T-cell (primary cell): ENCODE results near the gene CC2D1B. TPM values are rescaled to one million over a fixed set of nuclear protein-coding genes. Genes with fewer than 3 reads are reported as not detected.
"Not testable (repeated sequence)": the region's sequence is repeated elsewhere in the genome, so short reads cannot be mapped to it uniquely, and the experiment has no call there.

ENCODE experiments used
- ATAC-seq, 4 experiments: fragments of 200-7000 bp in 3 of 4; fragments of 150-1000 bp in 1 of 4; cut with Tn5 transposase; replicated peaks in 1 of 4; 1 replicate in 3 of 4; 2 replicates in 1 of 4; pipeline ENCODE4 v1.10.0; 2021; ENCODE audit warnings: moderate library complexity in 3 of 4, mild to moderate bottlenecking in 2 of 4, moderate number of reproducible peaks in 1 of 4
- CTCF ChIA-PET, 2 donors: fragments of 300-600 bp; sonication (Branson Sonifier 250); formaldehyde crosslinking; loops; one replicate each; lab custom pipeline; 2022; ENCODE audit warnings: antibody characterized with exemption in 2 of 2; lab: Charles Lee
- POLR2A ChIA-PET, 2 donors: fragments of 300-600 bp; sonication (Branson Sonifier 250); formaldehyde crosslinking; loops; one replicate each; lab custom pipeline; 2022; ENCODE audit warnings: antibody characterized with exemption in 2 of 2; lab: Charles Lee
- DNase-seq, 35 experiments: peaks; one replicate each; pipeline versions ENCODE4 v3.0.0 to v3.0.0-alpha.2; 2013 to 2023
- H3K27ac ChIP-seq: one replicate; pipeline ENCODE4 v1.5.1; 2013; ENCODE audit warnings: low read length
- H3K27me3 ChIP-seq, 2 experiments: replicated peaks in 1 of 2; 1 replicate in 1 of 2; 2 replicates in 1 of 2; pipeline versions ENCODE4 v1.6.1 to v1.7.0; 2013; ENCODE audit warnings: low read length in 1 of 2, mixed read lengths in 1 of 2; ENCODE audit not compliant: control insufficient read depth in 2 of 2, insufficient read depth in 2 of 2; ENCODE audit errors: extremely low read depth in 1 of 2
- H3K36me3 ChIP-seq, 2 donors: 1 replicate in 1 of 2; 2 replicates in 1 of 2; pipeline versions ENCODE4 v1.6.1 to v1.7.0; 2013; ENCODE audit warnings: low read length in 1 of 2; ENCODE audit not compliant: control insufficient read depth in 2 of 2, insufficient read depth in 1 of 2; ENCODE audit errors: extremely low read depth in 1 of 2
- H3K4me1 ChIP-seq, 2 experiments: 1 replicate in 1 of 2; 2 replicates in 1 of 2; pipeline versions ENCODE4 v1.6.1 to v1.7.0; 2013; ENCODE audit warnings: low read length in 2 of 2, mixed read lengths in 1 of 2; ENCODE audit not compliant: insufficient read depth in 2 of 2, control insufficient read depth in 1 of 2; ENCODE audit errors: extremely low read depth in 1 of 2
- H3K4me3 ChIP-seq, 2 donors: 1 replicate in 1 of 2; 2 replicates in 1 of 2; pipeline versions ENCODE4 v1.5.1 to v1.7.0; 2013; ENCODE audit warnings: mild to moderate bottlenecking in 2 of 2, low read length in 1 of 2, moderate library complexity in 1 of 2; ENCODE audit not compliant: control insufficient read depth in 1 of 2; ENCODE audit errors: extremely low read depth in 1 of 2
- H3K9me3 ChIP-seq: 2 replicates; pipeline ENCODE4 v1.7.0; 2013
- H3K27ac Mint-ChIP-seq, 2 donors: one replicate each; pipeline ENCODE4 v1.8.0; 2020 to 2021; ENCODE audit warnings: mild to moderate bottlenecking in 2 of 2, mixed read lengths in 2 of 2
- H3K27me3 Mint-ChIP-seq, 2 donors: one replicate each; pipeline ENCODE4 v1.8.0; 2021 to 2022; ENCODE audit warnings: mixed read lengths in 2 of 2
- H3K36me3 Mint-ChIP-seq: one replicate; pipeline ENCODE4 v1.8.0; 2021; ENCODE audit warnings: mixed read lengths
- H3K4me1 Mint-ChIP-seq, 3 donors: one replicate each; pipeline ENCODE4 v1.8.0; 2020 to 2022; ENCODE audit warnings: mixed read lengths in 3 of 3, mild to moderate bottlenecking in 1 of 3
- H3K4me3 Mint-ChIP-seq, 3 donors: one replicate each; pipeline ENCODE4 v1.8.0; 2020 to 2022; ENCODE audit warnings: mild to moderate bottlenecking in 3 of 3, mixed read lengths in 3 of 3, moderate library complexity in 3 of 3
- H3K9me3 Mint-ChIP-seq, 3 donors: one replicate each; pipeline ENCODE4 v1.8.0; 2020 to 2022; ENCODE audit warnings: mixed read lengths in 3 of 3
- WGBS: methylation state at CpG from one replicate; pipeline ENCODE4 v1.1.5; 2013; ENCODE audit warnings: missing lambda C conversion rate; ENCODE audit not compliant: insufficient coverage; 5-methylcytosine and 5-hydroxymethylcytosine counted together
- total RNA-seq, 35 experiments: library from RNA in 6 of 35; stranded (reverse) in 6 of 35; fragments of 120-200 nt in 1 of 35; gene quantifications; one replicate each; pipeline versions ENCODE4 v1.2.1 to v1.2.4 and lab custom pipeline; 2013 to 2026

The CC2D1B gene
- total RNA-seq, 5 donors from 2014 or later (not counting 1 experiment from before 2014, with no cell fraction given): 59.7 to 87.3 (median 83.6) TPM

GRCh38 chr1:52393174-52393573, 27.2 kb upstream of the CC2D1B start:
- Histone ChIP-seq H3K4me3 (no peak overlapping the region), H3K9me3 (no peaks in the 10 kb centered on the region), H3K27me3 (no peaks in the 10 kb centered on the region), H3K4me1 (no peaks in the 10 kb centered on the region), H3K27ac (no peak overlapping the region), H3K36me3 (no peaks in the 10 kb centered on the region)
- ChIA-PET POLR2A (interaction anchor here in 1 of 2 donors (0.6 kb wide), 1 partner anchor 75 kb away, joined by 3 read pairs; no protein-coding TSS in a partner anchor), CTCF (no interaction called here)
- Mint-ChIP-seq H3K9me3 (no peaks in the 10 kb centered on the region), H3K4me3 (no peak overlapping the region), H3K36me3 (peaks cover under 1% of the 10 kb centered on the region), H3K4me1 (no peaks in the 10 kb centered on the region), H3K27ac (no peak overlapping the region), H3K27me3 (no peaks in the 10 kb centered on the region)
- DNase-seq (no peak), ATAC-seq (no peak)
- no CpG with 5 or more reads among the region's 5 CpGs for WGBS

- Histone ChIP-seq H3K9me3 (no peaks in the 10 kb centered on the region), H3K27me3 (no peaks in the 10 kb centered on the region), H3K4me3 (no peak overlapping the region), H3K27ac (no peak overlapping the region), H3K36me3 (peaks cover 0 to 5% of the 10 kb centered on the region in 2 donors), H3K4me1 (no peaks in the 10 kb centered on the region)
- no peaks in the 10 kb centered on the region for H3K27me3 Mint-ChIP-seq
- H3K27ac Mint-ChIP-seq: no peak overlapping the region
- H3K36me3 Mint-ChIP-seq: peaks cover 8% of the 10 kb centered on the region
- H3K4me1 Mint-ChIP-seq: no peaks in the 10 kb centered on the region
- H3K4me3 Mint-ChIP-seq: no peak overlapping the region
- ATAC-seq (no peak), DNase-seq (no peak)
- WGBS: 93% methylated on average over 4 of the region's 5 CpGs
- CTCF ChIA-PET: no interaction called here
- POLR2A ChIA-PET: no interaction called here
- no peaks in the 10 kb centered on the region for H3K9me3 Mint-ChIP-seq
Measured at GRCh38 chr1:52386458-52386857, 20.5 kb upstream of the CC2D1B start.

GRCh38 chr1:52385376-52385775, 19.4 kb upstream of the CC2D1B start:
- Histone ChIP-seq H3K4me3 (no peak overlapping the region), H3K4me1 (no peaks in the 10 kb centered on the region), H3K27me3 (no peaks in the 10 kb centered on the region), H3K9me3 (no peaks in the 10 kb centered on the region), H3K36me3 (peaks cover 0 to 5% of the 10 kb centered on the region in 2 donors), H3K27ac (no peak overlapping the region)
- ChIA-PET CTCF (no interaction called here), POLR2A (no interaction called here)
- Mint-ChIP-seq H3K27me3 (no peaks in the 10 kb centered on the region), H3K27ac (no peak overlapping the region), H3K4me1 (no peaks in the 10 kb centered on the region), H3K9me3 (no peaks in the 10 kb centered on the region), H3K36me3 (peaks cover 8% of the 10 kb centered on the region), H3K4me3 (no peak overlapping the region)
- ATAC-seq (no peak), DNase-seq (no peak)
- 100% methylated on average over 1 of the region's 3 CpGs for WGBS

GRCh38 chr1:52369851-52370250, 3.8 kb upstream of the CC2D1B start:
- H3K4me3 Mint-ChIP-seq, H3K27me3 ChIP-seq, ATAC-seq, POLR2A ChIA-PET, H3K27ac ChIP-seq, H3K27me3 Mint-ChIP-seq, H3K9me3 ChIP-seq, H3K36me3 Mint-ChIP-seq, H3K4me3 ChIP-seq, CTCF ChIA-PET, H3K27ac Mint-ChIP-seq, H3K9me3 Mint-ChIP-seq, H3K36me3 ChIP-seq, DNase-seq: not testable (repeated sequence)
- peaks cover 21 to 34% (median 33%) of the 10 kb centered on the region in 3 donors for H3K4me1 Mint-ChIP-seq
- H3K4me1 ChIP-seq: peaks cover 15 to 28% of the 10 kb centered on the region in 2 experiments
- WGBS: no CpG with 5 or more reads among the region's 1 CpG

- CTCF ChIA-PET: interaction anchor here (0.5 to 1.2 kb wide), 4 partner anchors 12 to 358 kb away, joined by 3 to 5 read pairs (median 3); partner anchors contain the start of genes ORC1 (in 1 of the 2), PRPF38A (in 1 of the 2) and ZYG11B (in 1 of the 2)
Measured at GRCh38 chr1:52368383-52369172, 2.6 kb upstream of the CC2D1B start.

GRCh38 chr1:52367272-52367671, 1.3 kb upstream of the CC2D1B start:
- ATAC-seq: no peak
- Histone ChIP-seq H3K4me3 (no peak overlapping the region), H3K27ac (no peak overlapping the region), H3K36me3 (peaks cover 0 to 16% of the 10 kb centered on the region in 2 donors), H3K27me3 (no peaks in the 10 kb centered on the region), H3K9me3 (no peaks in the 10 kb centered on the region), H3K4me1 (peaks cover 18 to 50% of the 10 kb centered on the region in 2 experiments)
- H3K4me1 Mint-ChIP-seq: peaks cover 34 to 54% (median 52%) of the 10 kb centered on the region in 3 donors
- no peaks in the 10 kb centered on the region for H3K27me3 Mint-ChIP-seq
- ChIA-PET POLR2A (interaction anchor here in 1 of 2 donors (0.7 kb wide), 1 partner anchor 19 kb away, joined by 3 read pairs; no protein-coding TSS in a partner anchor), CTCF (interaction anchor here (0.8 to 1.7 kb wide), 3 partner anchors 37 to 71 kb away, joined by 3 to 8 read pairs (median 3); partner anchors contain the start of genes ORC1 (in 1 of the 2) and PRPF38A (in 1 of the 2))
- DNase-seq: no peak
- H3K4me3 Mint-ChIP-seq: peak overlapping the region; percentile 25 to 93 (median 93)
- no peaks in the 10 kb centered on the region for H3K9me3 Mint-ChIP-seq
- H3K36me3 Mint-ChIP-seq: peaks cover 3% of the 10 kb centered on the region
- 100% methylated on average over 4 of the region's 5 CpGs for WGBS
- peak overlapping the region; percentile 34 to 46 for H3K27ac Mint-ChIP-seq

More at GRCh38 chr1:52368383-52369172, 2.6 kb upstream of the CC2D1B start:
- Mint-ChIP-seq H3K9me3 (no peaks in the 10 kb centered on the region), H3K27me3 (no peaks in the 10 kb centered on the region), H3K36me3 (peaks cover 3% of the 10 kb centered on the region), H3K27ac (peak overlapping the region; percentile 56 to 67), H3K4me1 (peaks cover 34 to 45% (median 44%) of the 10 kb centered on the region in 3 donors), H3K4me3 (peak overlapping the region; percentile 56 to 93 (median 74))
- POLR2A ChIA-PET: no interaction called here
- peaks cover 0 to 4% of the 10 kb centered on the region in 2 donors for H3K36me3 ChIP-seq
- no peaks in the 10 kb centered on the region for H3K9me3 ChIP-seq
- H3K4me3 ChIP-seq: peak overlapping the region in 1 of 2 donors; percentile 47
- ATAC-seq (no peak), DNase-seq (peak in 34 of 35 experiments; percentile 25 to 75 (median 44))
- peaks cover 18 to 41% of the 10 kb centered on the region in 2 experiments for H3K4me1 ChIP-seq
- 14% methylated on average over 47 of the region's 51 CpGs for WGBS
- no peaks in the 10 kb centered on the region for H3K27me3 ChIP-seq
- no peak overlapping the region for H3K27ac ChIP-seq
